SK-N-SH treated with all-trans-retinoic acid at 6 μM for 48 hours (cell line): ENCODE results near the gene ADAMTS17.

Source experiments
- BACH2 ChIP-seq: fragments of 250-450 bp; sonication (Bioruptor Pico); IDR thresholded peaks from 2 replicates; pipeline ENCODE4 v1.9.0; 2021; ENCODE audit warnings: mild to moderate bottlenecking, borderline replicate concordance
- CREB5 ChIP-seq: fragments of 250-450 bp; sonication (Bioruptor Pico); IDR thresholded peaks from 2 replicates; pipeline ENCODE4 v1.5.1; 2020; ENCODE audit warnings: low read depth, mild to moderate bottlenecking, moderate library complexity
- CSDC2 ChIP-seq: fragments of 250-450 bp; sonication (Bioruptor Pico); IDR thresholded peaks from 2 replicates; pipeline ENCODE4 v1.5.0; 2020; ENCODE audit warnings: mild to moderate bottlenecking, moderate library complexity
- POU6F1 ChIP-seq: fragments of 250-450 bp; sonication (Bioruptor Pico); IDR thresholded peaks from 2 replicates; pipeline ENCODE4 v1.8.0; 2021; ENCODE audit warnings: low read depth, mild to moderate bottlenecking, moderate library complexity, borderline replicate concordance
- TSHZ2 ChIP-seq: fragments of 250-450 bp; sonication (Bioruptor Pico); IDR thresholded peaks from 2 replicates; pipeline ENCODE4 v1.5.0; 2020; ENCODE audit warnings: mild to moderate bottlenecking, moderate library complexity
- ZFP3 ChIP-seq: fragments of 250-450 bp; sonication (Bioruptor Pico); IDR thresholded peaks from 2 replicates; pipeline ENCODE4 v1.5.0; 2020; ENCODE audit warnings: mild to moderate bottlenecking, moderate library complexity

GRCh38 chr15:100191161-100191560 lies 150.6 kb downstream of the ADAMTS17 start:
- TF ChIP-seq TSHZ2 (CRISPR knock-in tag): no peak
- TF ChIP-seq POU6F1: no peak
- TF ChIP-seq CSDC2 (CRISPR knock-in tag): no peak
- TF ChIP-seq CREB5 (CRISPR knock-in tag): no peak
- no peak for TF ChIP-seq BACH2 (CRISPR knock-in tag)
- TF ChIP-seq ZFP3 (CRISPR knock-in tag): no peak
